Vagina (tissue), 2 donors: Measurements from ENCODE around the gene BEST3. TPM values are rescaled to one million over a fixed set of nuclear protein-coding genes. Genes with fewer than 3 reads are reported as not detected.

Experiments
- DNase-seq, 2 donors: peaks; one replicate each; pipeline ENCODE4 v3.0.0-alpha.2; 2017; ENCODE audit errors: extremely low spot score in 2 of 2
- H3K27ac ChIP-seq: fragments of 200-600 bp; sonication (generic); one replicate; pipeline ENCODE4 v1.5.1; 2019
- H3K27me3 ChIP-seq: fragments of 200-600 bp; sonication (generic); one replicate; pipeline ENCODE4 v1.5.1; 2019
- H3K36me3 ChIP-seq, 2 donors: fragments of 200-600 bp; sonication (generic); one replicate each; pipeline ENCODE4 v1.5.1; 2017 to 2019
- H3K4me1 ChIP-seq: fragments of 200-600 bp; sonication (generic); one replicate; pipeline ENCODE4 v1.5.1; 2019
- H3K4me3 ChIP-seq, 2 donors: fragments of 200-600 bp; sonication (generic); 1 replicate in 1 of 2; 2 replicates in 1 of 2; pipeline ENCODE4 v1.5.1; 2016 to 2019
- H3K9me3 ChIP-seq: fragments of 200-600 bp; sonication (generic); one replicate; pipeline ENCODE4 v1.5.1; 2019
- CTCF ChIP-seq, 3 experiments: fragments of 450-650 bp in 2 of 3; fragments of 200-600 bp in 1 of 3; sonication (generic) in 1 of 3; IDR thresholded peaks; one replicate each; pipeline ENCODE4 v1.5.1; 2017 to 2019; ENCODE audit warnings: antibody characterized with exemption in 3 of 3, mild to moderate bottlenecking in 2 of 3, moderate library complexity in 2 of 3
- POLR2A ChIP-seq, 2 donors: fragments of 450-650 bp; IDR thresholded peaks; one replicate each; pipeline ENCODE4 v1.6.1; 2017; ENCODE audit warnings: antibody characterized with exemption in 2 of 2, mild to moderate bottlenecking in 2 of 2, moderate library complexity in 2 of 2
- POLR2AphosphoS5 ChIP-seq, 2 donors: sonication (generic); formaldehyde crosslinking; IDR thresholded peaks; one replicate each; pipeline ENCODE4 v1.9.0; 2017; ENCODE audit warnings: antibody characterized with exemption in 2 of 2, mild to moderate bottlenecking in 2 of 2, low read depth in 1 of 2; ENCODE audit not compliant: insufficient read depth in 1 of 2
- intact Hi-C: fragments of 100-400 bp; cut with DNase I; formaldehyde crosslinking; loops from one replicate; pipeline ENCODE4 v1.15.1; 2023
- total RNA-seq: library from RNA; depleted of rRNA; stranded (reverse); fragments of >200 nt; gene quantifications from one replicate; pipeline ENCODE4 v1.2.3, GENCODE V29; 2016

The BEST3 gene
- total RNA-seq, 1 donor from 2014 or later = not detected

GRCh38 chr12:69733638-69734037 lies 34.5 kb upstream of the BEST3 start:
- no peak overlapping the region for H3K4me3 ChIP-seq
- intact Hi-C loops = no loop called here
- H3K36me3 ChIP-seq = no peaks in the 10 kb centered on the region
- no peak for DNase-seq
- TF ChIP-seq CTCF (IDR thresholded peaks at IDR 0.05) = no peak
- no peak for TF ChIP-seq POLR2A (IDR thresholded peaks at IDR 0.05)
- no peak for TF ChIP-seq POLR2AphosphoS5 (IDR thresholded peaks at IDR 0.05; ENCODE audit: insufficient read depth in 1 of 2, low read depth in 1 of 2)
- no peaks in the 10 kb centered on the region for H3K9me3 ChIP-seq
- H3K4me1 ChIP-seq = no peaks in the 10 kb centered on the region
- H3K27me3 ChIP-seq = no peaks in the 10 kb centered on the region
- no peak overlapping the region for H3K27ac ChIP-seq

- Histone ChIP-seq H3K27me3 (no peaks in the 10 kb centered on the region), H3K4me1 (no peaks in the 10 kb centered on the region), H3K9me3 (no peaks in the 10 kb centered on the region), H3K36me3 (no peaks in the 10 kb centered on the region), H3K27ac (no peak overlapping the region), H3K4me3 (no peak overlapping the region)
- TF ChIP-seq CTCF (IDR thresholded peaks at IDR 0.05) = no peak
- no peak for DNase-seq
- intact Hi-C loops = no loop called here
Observed at GRCh38 chr12:69732088-69732487, 33.0 kb upstream of the BEST3 start.

GRCh38 chr12:69726922-69727321 lies 27.8 kb upstream of the BEST3 start:
- Histone ChIP-seq H3K9me3 (no peaks in the 10 kb centered on the region), H3K4me1 (no peaks in the 10 kb centered on the region), H3K27ac (no peak overlapping the region), H3K4me3 (no peak overlapping the region), H3K36me3 (no peaks in the 10 kb centered on the region), H3K27me3 (no peaks in the 10 kb centered on the region)
- TF ChIP-seq CTCF (IDR thresholded peaks at IDR 0.05) = no peak
- no peak for TF ChIP-seq POLR2A (IDR thresholded peaks at IDR 0.05)
- intact Hi-C loops = loop anchor here (5.0 kb wide), 1 partner anchor 335 kb away; no protein-coding TSS in a partner anchor
- DNase-seq = no peak

GRCh38 chr12:69720750-69721149 lies 21.6 kb upstream of the BEST3 start:
- no peaks in the 10 kb centered on the region for H3K27me3 ChIP-seq
- no peak overlapping the region for H3K4me3 ChIP-seq
- TF ChIP-seq CTCF (IDR thresholded peaks at IDR 0.05) (no peak), POLR2AphosphoS5 (IDR thresholded peaks at IDR 0.05; ENCODE audit: insufficient read depth in 1 of 2, low read depth in 1 of 2) (no peak), POLR2A (IDR thresholded peaks at IDR 0.05) (no peak)
- no peak overlapping the region for H3K27ac ChIP-seq
- H3K4me1 ChIP-seq = no peaks in the 10 kb centered on the region
- DNase-seq = no peak
- H3K9me3 ChIP-seq = no peaks in the 10 kb centered on the region
- no peaks in the 10 kb centered on the region for H3K36me3 ChIP-seq
- intact Hi-C loops = no loop called here

- intact Hi-C loops = no loop called here
- no peak for DNase-seq
- Histone ChIP-seq H3K4me1 (no peaks in the 10 kb centered on the region), H3K4me3 (no peak overlapping the region), H3K27me3 (no peaks in the 10 kb centered on the region), H3K9me3 (no peaks in the 10 kb centered on the region), H3K36me3 (no peaks in the 10 kb centered on the region), H3K27ac (no peak overlapping the region)
- TF ChIP-seq CTCF (IDR thresholded peaks at IDR 0.05) = no peak
- no peak for TF ChIP-seq POLR2A (IDR thresholded peaks at IDR 0.05)
- no peak for TF ChIP-seq POLR2AphosphoS5 (IDR thresholded peaks at IDR 0.05; ENCODE audit: insufficient read depth in 1 of 2, low read depth in 1 of 2)
Observed at GRCh38 chr12:69719336-69720316, 20.5 kb upstream of the BEST3 start.
